GM19238 (cell line): Measurements from ENCODE around the gene TAS1R3.

Source experiments
- DNase-seq: peaks from one replicate; pipeline ENCODE4 v3.0.0; 2011; ENCODE audit warnings: low spot score; ENCODE audit not compliant: insufficient read length

TAS1R3 gene

DNA sequence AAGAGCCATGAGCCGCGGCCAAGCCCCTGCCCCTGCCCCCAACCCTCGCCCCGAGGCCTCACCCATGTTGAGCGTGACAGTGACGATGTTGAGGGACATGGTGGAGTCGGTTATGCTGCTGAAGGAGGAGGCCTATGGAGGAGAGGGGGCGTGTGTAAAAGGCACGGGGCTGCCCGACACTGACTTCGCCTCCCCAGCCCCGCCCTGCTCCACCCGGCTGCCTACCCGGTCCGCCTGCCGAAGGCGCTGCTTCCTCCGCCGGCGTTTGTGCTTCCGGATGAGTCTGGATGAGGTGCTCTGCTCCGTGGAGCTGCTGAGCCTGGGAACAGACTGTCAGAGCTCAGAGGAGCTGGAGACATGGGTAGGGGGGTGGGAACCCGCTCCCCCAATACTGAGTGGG, 9.1 kb downstream of the TAS1R3 start:
- no peak for DNase-seq

DNA sequence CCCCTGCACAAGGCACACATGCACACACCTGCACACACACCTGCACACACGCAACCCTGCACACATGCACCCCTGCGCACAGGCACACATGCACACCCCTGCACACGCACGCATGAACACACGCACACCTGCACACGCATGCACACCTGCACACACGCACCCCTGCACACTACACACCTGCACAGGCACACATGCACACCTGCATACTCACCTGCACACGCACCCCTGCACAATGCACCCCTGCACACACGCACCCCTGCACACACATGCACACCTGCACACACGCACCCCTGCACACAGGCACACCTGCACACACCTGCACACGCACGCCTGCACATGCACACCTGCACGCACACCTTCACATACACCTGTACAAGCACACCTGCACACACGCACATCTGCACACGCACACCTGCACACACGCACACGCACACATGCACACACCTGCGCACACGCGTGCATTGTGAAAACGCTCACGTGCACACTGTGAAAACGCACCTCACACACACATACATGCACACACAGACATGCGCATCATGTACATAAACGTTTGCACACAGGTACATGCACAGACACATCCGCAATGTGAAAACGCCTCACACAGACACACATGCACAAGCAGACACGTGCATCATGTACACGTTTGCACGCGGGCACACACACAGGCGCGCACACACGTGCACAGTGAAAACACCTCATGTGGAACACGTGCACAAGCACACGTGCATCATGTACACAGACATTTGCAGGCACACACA, 9.9 kb downstream of the TAS1R3 start:
- DNase-seq, result no peak

DNA sequence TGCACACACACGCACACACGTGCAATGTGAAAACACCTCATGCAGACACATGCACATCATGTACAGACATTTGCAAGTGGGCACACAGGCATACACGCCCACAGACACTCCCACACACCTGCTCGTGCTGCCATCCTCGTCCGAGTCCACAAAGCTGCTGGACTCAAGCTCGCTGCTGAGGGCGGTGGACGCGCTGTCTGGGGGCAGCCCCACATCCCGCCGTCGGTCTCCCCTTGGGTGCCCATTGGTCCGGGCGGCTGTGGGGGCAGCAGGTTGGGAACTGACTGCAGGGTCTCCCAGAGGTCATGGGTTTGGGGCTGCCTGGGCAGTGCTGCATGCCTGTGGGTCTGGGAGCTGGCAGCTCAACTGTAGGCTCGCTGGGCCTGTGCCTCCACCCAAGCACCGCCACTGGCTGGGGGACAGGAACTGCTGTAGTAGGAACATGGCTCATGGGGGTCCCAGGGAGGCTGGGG, 10.5 kb downstream of the TAS1R3 start:
- DNase-seq, result no peak

DNA sequence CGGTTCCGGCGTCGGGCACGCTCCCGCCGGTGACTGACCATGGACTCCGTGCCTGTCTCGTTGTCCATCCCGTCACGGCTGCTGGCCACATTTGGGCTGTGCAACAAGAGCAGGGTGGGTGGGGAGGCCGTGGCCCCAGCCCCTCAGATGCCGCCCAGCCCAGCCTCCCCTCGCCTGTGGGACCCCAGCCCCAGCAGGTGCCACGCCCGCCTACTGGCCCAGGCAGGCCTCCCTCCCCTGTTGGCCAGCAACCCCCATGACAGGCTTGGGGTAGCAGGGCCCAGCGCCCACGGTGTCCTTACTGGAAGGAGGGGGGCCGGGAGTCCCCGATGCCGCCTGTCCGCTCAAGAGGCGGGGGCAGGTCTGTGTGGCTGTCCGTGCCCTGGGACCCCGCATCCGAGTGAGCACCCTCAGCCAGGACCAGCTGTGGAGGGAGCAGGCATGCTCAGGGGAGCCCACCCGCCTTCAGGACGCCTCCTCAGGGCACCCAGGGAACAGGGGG, 11.0 kb downstream of the TAS1R3 start:
- DNase-seq, result no peak

DNA sequence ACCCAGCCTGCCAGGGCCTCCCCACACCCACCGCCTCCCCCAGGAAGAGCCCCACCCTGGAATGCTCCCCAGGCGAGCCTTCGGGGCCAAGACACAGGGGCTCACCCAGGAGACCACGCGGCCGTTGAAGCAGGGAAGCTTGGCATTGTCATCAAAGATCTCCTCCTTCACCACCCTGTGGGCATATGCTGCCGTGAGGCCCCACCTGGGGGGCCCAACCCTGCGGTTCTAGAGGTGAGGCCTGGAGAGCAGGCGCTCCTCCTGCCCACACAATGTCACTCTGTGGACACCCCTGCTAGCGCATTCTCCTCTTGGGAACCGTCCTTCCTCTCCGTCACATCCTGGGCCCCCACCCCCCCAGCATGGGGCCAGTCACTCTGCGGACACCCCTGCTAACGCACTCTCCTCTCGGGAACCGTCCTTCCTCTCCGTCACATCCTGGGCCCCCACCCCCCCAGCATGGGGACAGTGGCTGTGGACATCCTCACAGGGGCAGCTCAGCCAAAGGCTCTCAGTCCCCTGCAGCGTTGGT, 11.6 kb downstream of the TAS1R3 start:
- no peak for DNase-seq

DNA sequence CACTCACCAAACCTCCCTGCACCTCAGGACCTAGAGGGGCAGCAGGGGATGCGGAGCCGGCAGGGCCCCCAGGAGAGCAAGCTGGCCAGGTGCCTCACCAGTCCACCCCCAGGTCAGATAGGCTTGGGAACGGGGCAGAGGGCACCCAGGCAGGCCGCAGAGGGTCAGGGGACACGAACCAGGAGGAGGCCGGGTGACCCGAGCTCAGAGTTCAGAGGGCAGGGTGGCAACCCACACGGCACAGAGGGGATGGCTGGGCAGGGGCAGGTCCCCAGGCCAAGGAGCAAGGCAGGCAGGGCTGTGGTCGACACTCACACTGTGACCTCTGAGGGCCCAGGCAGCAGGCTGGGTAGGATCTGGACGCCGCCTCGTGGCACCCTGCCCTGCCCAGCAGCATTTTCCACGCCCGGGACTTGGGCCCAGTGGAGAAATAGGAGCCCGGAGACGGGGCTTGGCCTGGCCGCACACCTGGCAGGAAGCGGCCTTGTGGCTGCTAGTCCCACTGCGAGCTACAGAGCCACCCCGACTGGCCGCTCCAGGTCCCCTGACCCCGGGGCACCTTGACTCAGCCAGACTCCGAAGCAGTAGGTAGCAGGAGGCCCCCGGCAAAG, 12.8 kb downstream of the TAS1R3 start:
- DNase-seq, result no peak

DNA sequence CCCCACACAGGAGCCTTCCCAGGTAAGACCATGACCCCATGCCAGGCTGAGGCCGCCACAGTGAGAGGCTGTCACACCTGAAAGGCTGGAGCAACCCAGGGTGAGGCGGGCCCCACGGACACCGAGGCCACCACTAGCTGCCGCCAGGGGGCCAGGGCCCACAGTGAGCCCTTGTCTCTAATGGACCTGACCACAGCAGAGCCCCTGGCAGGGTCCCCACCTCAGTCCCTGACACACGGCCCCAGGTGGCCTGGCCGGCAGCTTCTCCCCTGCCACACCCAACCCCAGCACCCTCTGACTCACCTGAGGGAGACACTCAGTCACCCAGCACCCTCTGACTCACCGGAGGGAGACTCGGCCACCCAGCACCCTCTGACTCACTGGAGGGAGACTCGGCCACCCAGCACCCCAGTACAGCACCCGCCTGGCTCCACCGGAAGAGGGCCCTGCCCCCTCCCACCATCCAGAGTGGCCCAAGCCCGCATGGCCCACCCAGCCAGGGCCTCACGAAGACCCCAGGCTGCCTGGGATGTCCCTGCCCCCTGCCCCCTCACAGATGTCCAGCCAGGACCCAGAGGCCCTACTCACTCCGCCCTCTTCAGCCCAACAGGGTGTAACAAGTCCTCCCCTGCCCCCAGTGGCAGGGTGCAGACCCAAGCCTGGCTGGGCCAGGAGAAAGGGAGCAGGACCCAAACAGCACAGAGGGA, 13.7 kb downstream of the TAS1R3 start:
- DNase-seq, result no peak

DNA sequence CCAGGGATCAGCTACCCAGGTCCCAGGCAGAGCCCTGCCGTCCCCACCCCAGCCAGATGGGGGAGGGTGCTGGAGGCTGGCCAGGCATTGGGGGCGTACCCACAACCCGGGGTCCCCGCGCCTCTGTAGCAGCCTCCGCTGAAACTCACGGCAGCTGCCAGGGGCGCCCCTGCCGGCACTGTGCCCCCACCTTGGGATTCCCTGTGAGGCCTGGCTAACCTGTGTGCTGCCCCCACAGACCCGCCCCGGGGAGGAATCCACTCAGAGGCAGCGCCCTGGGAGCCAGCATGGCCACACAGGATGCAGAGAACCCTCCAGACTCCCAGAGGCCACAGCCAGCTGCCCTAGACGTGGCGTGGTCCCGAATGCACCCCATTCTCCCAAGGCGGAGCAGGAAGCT, 14.3 kb downstream of the TAS1R3 start:
- DNase-seq, result no peak

DNA sequence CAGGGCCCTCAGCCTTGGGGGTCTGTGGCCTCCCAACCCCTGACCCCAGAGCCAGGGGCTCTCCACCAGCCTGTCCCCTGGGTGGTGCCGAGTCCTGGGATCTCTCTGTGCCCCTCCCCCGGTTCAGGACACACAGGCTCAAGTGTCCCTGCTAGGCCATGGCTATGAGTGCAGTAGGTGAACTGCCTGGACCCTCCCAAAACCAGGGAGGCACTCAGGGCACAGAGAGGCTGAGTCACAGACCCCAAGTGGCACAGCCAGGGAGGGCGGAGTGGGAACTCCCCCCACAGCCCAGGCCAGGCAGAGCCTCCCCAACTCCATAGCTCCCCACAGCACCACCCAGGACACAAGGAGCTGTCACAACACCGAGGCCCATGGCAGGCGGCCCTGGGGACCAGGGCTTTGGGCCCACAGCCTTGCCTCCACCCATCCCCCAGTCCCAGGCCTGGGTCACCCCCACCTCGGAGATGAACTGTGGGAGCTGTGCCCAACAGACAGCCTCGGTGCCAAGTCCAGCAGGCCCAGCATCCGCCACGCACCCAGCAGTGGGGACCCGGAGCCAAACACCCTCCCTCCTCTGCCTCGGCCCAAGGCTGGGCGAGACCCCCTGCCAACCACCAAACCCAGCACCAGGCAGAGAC, 14.9 kb downstream of the TAS1R3 start:
- no peak for DNase-seq

DNA sequence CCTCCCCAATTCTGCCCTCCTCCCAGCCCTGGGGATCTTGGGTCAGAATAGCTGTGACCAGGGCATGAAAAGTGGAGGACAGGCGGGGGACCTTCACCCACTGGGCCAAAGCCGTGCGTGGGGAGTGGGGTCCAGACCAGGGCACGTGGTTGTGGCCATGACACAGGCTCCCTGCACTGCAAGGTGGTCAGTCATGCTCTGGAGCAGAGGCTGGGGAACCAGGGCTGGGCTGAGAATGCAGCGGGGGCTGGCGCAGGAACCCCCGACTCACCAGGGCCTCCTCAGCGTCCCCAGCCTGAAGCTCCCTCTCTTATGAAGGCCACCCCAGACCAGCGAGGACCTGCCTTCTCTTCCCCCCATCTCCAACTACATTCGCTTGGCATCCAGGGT, 15.4 kb downstream of the TAS1R3 start:
- DNase-seq, result no peak

DNA sequence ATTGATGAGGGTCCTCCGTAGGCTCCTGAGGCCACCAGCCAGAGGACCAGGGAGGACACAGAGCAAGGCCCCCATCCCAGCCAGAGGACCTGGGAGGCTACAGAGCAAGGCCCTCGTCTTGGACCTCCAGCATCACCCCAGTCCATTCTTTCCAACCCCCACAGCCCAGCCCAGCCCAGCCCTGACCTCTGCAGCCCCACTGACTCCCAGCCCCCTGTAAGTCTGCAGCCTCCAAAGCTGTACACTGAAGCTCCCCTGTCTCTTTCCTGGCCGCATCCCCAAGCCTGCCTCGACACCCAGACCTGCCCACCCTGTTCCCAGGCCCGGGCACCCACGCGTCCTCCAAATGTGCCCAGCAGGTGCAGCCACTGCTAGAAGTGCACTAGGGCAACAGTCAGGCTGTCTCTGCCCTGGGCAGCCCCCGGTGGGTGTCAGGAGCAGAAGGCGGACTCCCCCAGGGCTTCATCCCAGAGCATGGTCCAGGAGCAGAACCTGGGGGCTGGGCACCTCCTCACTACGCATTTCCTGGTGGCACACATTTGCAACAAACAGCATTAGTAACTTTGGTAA, 16.0 kb downstream of the TAS1R3 start:
- DNase-seq, result no peak

DNA sequence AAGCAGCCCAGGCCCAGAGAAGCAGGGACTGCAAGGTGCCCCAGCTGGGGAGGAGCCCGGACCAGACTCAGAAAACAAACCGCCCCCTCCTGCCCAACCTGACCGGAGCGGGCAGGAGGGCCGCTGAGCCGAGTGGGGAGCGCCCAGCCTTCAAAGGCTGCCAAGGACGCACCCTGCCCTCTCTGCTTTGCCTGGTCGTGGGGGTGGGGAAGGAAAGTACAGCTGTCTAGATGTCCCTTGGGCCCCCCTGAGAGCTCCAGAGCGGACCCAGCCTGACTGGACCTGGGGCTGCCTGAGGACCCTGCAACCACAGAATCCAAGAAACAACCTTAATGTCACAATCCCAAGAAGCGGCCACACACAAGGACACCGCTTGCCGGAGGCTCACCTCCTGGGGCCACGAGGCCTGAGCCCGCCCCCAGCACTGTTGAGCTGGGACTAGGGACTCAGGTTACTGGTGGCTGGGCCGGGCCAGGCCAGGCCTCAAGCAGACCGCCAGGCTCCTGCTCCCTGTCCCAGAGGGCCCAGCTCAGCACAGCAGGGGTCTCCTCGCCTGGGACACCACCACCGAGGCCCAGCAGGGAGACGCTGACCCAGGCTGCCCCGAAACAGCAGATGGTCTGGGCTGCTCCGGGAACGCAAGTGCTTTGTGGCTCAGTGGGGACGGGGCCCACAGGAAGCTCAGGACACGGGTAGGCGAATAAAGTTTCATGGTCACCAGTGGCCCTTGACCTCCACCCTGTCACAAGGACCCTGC, 16.8 kb downstream of the TAS1R3 start:
- DNase-seq, result no peak

DNA sequence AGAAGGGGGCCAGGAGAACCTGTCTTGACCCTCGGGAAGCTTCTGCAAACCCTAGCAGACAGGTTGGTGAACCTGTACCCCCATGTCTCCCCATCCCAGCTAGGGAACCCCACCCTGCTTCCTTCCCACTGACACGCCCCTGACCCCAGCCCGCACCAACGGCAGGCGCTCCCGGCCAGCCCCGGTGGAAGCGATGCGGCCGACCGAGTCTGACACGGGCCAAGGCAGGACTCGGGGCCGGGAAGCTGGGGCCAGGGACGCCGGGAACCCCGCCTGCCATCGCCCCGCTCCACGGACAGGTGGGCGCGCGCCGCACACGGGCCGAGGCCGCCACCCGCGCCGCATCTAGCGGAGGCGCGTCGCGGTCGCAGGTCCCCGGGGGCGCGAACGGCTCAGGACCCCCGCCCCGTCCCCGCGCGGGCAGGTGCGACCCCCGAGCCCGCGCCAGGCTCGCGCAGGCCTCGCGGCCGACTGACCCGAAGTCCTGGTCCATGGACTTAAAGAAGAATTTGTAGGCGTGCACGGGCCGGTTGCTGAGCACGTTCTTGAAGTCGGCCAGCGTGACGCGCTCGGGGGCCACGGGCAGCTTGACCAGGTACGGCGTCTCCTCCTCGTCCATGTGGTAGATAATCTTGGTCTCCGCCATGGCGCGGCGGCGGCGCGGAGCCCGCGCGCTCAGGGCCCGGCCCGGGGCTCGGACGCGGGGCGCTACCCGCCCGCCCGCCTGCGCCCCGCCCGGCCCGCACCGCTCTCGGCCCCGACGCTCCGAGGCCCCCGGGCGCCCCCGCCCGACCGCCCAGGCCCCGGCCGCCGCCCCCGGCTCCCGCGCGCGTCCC, 17.6 kb downstream of the TAS1R3 start:
- DNase-seq, result no peak

DNA sequence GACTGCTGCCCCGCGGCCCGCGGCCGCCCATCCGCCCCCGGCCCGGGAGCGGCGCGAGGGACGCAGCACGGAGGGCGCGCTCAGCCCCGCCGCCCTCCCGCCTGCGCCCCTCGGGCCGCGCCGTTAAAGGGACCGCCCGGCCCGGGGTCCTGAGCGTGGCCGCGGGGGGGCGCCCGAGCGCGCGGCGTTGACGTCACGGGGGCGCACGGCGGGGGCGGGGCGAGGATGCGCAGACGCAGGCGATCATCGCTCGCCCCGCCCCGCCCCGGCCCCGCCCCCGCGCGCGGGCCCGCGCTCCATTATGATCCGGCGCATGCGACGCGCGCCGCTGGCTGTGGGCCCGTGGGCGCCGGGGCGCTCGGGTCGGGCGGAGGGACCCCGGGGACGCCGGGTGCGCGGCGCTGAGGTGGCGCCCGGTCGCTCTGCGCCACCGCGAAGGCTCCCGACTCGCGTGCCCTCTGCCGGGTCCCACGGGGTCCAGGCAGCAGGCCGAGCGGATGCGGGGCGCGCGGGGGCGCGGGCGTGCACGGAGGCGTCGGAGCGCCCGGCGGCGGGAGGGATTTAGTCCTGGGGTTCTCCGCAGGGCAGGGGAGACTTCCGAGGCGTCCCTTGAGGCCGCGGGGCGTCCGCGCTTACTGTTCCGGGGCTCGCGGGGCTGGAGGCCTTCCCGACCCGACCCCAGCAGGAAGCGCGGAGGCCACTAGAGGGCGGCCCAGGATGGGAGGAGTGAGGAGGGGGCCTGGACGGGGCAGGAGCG, 18.4 kb downstream of the TAS1R3 start, which contains the start of gene DVL1:
Gene DVL1 (minus strand): TSS at position 163 of the 757 bp plus-strand sequence. CDS start 353 bp downstream, outside the sequence.
- peak; percentile 96 for DNase-seq

DNA sequence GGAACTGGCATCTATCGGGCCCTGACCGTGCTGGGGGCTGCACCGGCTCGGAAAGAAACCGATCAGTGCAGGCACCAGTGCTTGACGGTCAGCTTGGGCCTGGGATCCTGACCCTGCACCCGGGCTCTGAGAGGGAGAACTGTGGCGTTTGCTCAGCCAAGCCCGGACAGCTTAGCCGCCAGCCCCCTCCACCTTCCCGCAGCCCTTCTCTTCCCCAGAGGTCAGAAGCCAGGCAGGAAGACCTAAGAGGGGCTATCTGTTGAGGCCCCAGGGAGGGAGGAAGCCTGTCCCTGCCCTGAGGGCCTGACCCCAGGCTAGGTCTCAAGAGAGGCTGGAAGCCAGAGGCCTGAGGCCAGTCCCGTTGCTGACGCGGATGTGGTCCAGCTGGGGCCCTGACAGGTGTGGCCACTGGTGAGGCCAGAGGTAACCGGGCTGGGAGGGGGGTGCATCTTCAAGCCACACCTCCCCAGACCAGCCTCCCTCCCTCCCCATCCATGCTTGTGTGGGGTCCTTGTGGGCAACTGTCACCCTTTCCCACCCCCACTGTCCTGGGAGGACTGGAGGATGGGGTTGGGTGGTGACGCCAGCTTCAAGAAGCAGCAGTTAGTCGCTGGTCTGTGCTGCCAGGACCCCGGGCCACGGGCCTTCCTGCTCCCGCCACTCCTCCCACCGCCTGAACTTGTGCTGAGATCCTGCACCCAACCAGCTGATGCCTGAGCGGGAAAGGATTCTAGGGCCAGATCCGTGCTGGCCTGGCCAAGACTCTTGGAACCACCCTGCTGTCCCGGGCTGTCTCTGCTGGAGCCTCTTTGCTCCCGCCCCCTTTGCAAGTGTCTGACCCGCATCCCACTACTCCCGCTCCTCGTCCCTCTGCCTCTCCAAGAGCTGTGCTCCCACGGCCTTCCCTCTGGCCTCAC, 20.7 kb downstream of the TAS1R3 start:
- DNase-seq, result no peak

DNA sequence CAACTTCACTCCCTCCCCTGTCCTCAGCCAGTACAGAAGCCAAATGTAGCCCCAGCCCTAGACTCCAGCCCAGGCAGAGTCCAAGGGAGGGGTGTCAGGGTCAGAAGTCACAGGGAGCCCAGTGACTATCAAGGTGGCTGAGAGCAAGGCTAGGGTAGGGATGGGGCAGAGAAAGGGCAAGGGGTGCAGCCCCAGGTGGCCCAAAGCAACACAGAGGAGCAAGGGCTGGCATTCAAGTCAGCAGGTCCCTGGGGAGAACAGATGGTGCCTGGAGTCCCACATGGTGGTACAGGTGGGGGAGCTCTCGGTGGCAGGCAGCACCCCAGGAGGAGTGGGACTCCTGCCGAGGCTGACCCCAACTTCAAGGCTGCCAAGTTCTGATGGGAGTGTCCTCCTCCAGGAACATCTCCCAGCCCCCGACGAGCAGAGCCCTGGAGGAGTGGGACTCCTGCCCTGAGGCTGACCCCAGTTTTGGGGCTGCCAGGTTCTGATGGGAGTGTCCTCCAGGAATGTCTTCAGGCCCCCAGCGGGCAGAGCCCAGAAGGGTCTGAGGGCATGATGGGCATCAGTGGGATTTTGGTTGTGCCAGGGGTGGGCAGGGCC, 21.8 kb downstream of the TAS1R3 start:
- DNase-seq, result no peak
